RWPE2 (cell line): ENCODE results near the gene ARRB2.

ENCODE experiments used
- ATAC-seq: fragments of 200-7000 bp; cut with Tn5 transposase; 3 replicates; pipeline ENCODE4 v1.9.1; 2021; ENCODE audit warnings: low read depth
- DNase-seq: peaks from one replicate; pipeline ENCODE4 v3.0.0-alpha.2; 2020; ENCODE audit warnings: low spot score
- H3K27ac ChIP-seq: fragments of 450-650 bp; 2 replicates; pipeline ENCODE4 v1.5.1; 2017; ENCODE audit warnings: mild to moderate bottlenecking; ENCODE audit not compliant: poor library complexity, severe bottlenecking
- H3K27me3 ChIP-seq: fragments of 250-450 bp; sonication (Bioruptor Pico); 2 replicates; pipeline ENCODE4 v1.5.1; 2021; ENCODE audit warnings: mild to moderate bottlenecking, moderate library complexity; ENCODE audit not compliant: insufficient read depth, poor library complexity, severe bottlenecking
- H3K36me3 ChIP-seq: fragments of 250-450 bp; sonication (Bioruptor Pico); 2 replicates; pipeline ENCODE4 v1.5.1; 2020; ENCODE audit warnings: low read depth, mild to moderate bottlenecking, moderate library complexity
- H3K4me1 ChIP-seq: fragments of 250-450 bp; sonication (Bioruptor Pico); 2 replicates; pipeline ENCODE4 v1.5.1; 2021; ENCODE audit warnings: mild to moderate bottlenecking, moderate library complexity; ENCODE audit not compliant: insufficient read depth, poor library complexity, severe bottlenecking
- H3K4me3 ChIP-seq: fragments of 250-450 bp; sonication (Bioruptor Pico); 2 replicates; pipeline ENCODE4 v1.5.1; 2021; ENCODE audit warnings: mild to moderate bottlenecking, moderate library complexity; ENCODE audit not compliant: severe bottlenecking
- H3K9me3 ChIP-seq: fragments of 250-450 bp; sonication (Bioruptor Pico); 2 replicates; pipeline ENCODE4 v1.5.1; 2021; ENCODE audit warnings: mild to moderate bottlenecking, moderate library complexity; ENCODE audit not compliant: severe bottlenecking
- TF ChIP-seq, protein P1 (sequence below): fragments of 450-650 bp; IDR thresholded peaks from one replicate; pipeline ENCODE4 v1.5.1; 2017; ENCODE audit warnings: mild to moderate bottlenecking, moderate library complexity; ENCODE audit not compliant: poor library complexity, severe bottlenecking

Gene ARRB2

DNA sequence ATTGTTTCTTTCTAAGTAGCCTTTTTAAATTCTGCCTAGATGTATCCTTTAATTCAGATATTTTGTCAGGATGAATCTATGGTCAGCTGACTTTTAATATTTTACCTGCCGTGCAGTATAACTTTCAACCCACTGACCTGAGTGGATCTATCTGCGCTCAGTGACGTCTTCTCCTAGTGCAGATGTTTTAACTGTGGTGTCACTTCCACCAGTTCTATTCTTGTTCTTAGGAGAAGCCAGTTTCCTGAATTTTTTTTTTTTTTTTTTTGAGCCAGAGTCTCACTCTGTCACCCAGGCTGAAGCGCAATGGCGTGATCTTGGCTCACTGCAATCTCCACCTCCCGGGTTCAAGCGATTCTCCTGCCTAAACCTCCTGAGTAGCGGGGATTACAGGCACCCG lies 56.3 kb downstream of the ARRB2 start:
- H3K4me1 ChIP-seq, result no peaks in the 10 kb centered on the region
- H3K27ac ChIP-seq, result no peak overlapping the region
- H3K9me3 ChIP-seq, result no peaks in the 10 kb centered on the region
- TF ChIP-seq, protein P1, sequence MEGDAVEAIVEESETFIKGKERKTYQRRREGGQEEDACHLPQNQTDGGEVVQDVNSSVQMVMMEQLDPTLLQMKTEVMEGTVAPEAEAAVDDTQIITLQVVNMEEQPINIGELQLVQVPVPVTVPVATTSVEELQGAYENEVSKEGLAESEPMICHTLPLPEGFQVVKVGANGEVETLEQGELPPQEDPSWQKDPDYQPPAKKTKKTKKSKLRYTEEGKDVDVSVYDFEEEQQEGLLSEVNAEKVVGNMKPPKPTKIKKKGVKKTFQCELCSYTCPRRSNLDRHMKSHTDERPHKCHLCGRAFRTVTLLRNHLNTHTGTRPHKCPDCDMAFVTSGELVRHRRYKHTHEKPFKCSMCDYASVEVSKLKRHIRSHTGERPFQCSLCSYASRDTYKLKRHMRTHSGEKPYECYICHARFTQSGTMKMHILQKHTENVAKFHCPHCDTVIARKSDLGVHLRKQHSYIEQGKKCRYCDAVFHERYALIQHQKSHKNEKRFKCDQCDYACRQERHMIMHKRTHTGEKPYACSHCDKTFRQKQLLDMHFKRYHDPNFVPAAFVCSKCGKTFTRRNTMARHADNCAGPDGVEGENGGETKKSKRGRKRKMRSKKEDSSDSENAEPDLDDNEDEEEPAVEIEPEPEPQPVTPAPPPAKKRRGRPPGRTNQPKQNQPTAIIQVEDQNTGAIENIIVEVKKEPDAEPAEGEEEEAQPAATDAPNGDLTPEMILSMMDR, result no peak
- H3K4me3 ChIP-seq, result no peak overlapping the region
- no peak for DNase-seq
- no peaks in the 10 kb centered on the region for H3K27me3 ChIP-seq
- no peak for ATAC-seq
- no peaks in the 10 kb centered on the region for H3K36me3 ChIP-seq

DNA sequence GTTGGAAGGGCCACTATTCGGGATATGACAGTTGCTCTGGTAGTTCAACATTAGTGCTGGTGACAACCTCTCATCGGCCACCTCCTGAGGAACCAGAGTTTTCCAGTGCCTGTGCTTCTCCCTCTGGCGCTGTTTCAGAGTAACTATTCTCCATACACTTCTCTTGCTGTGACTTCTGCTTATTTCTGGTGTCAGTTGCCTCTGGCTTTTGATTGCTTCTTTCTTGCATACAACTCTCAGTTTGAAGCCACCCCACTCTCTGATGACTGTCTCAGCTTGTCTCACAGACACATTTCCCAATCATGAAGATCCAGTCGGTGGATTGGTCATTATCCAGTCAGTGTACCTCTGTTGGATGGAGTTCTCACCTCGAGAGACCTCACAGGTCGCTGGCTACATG lies 57.9 kb downstream of the ARRB2 start:
- no peak overlapping the region for H3K27ac ChIP-seq
- no peaks in the 10 kb centered on the region for H3K4me1 ChIP-seq
- no peaks in the 10 kb centered on the region for H3K27me3 ChIP-seq
- no peak overlapping the region for H3K4me3 ChIP-seq
- DNase-seq, result no peak
- no peak for ATAC-seq
- no peaks in the 10 kb centered on the region for H3K9me3 ChIP-seq
- no peaks in the 10 kb centered on the region for H3K36me3 ChIP-seq
- TF ChIP-seq, protein P1, result no peak

DNA sequence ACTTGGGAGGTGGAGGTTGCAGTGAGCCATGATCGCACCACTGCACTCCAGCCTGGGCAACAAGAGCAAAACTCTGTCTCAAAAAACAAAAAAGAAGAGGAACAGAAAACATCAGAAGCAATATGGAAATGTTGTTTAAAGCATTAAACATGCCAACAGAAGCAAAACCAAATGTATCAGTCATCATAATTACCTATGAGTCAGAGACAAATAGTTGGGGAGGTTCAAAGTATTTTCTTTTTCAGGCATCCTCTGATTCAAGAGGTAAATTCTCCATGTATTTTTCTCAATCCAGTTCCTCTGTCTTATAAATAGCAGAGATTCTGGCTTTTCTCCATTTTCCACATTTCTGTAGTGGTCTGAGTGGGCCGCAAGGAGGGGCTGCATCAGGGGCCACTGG lies 59.2 kb downstream of the ARRB2 start:
- Histone ChIP-seq H3K4me1 (no peaks in the 10 kb centered on the region), H3K9me3 (no peaks in the 10 kb centered on the region), H3K36me3 (no peaks in the 10 kb centered on the region), H3K4me3 (no peak overlapping the region), H3K27ac (no peak overlapping the region), H3K27me3 (no peaks in the 10 kb centered on the region)
- peak; percentile 53; the same call in 1 of the 3 replicates for ATAC-seq
- TF ChIP-seq, protein P1, result no peak
- DNase-seq, result no peak
